Epithelial cell of proximal tubule (primary cell): ENCODE measurements around the gene DDX46. TPM values are rescaled to one million over a fixed set of nuclear protein-coding genes. Genes with fewer than 3 reads are reported as not detected.
"Not testable (repeated sequence)": the region's sequence is repeated elsewhere in the genome, so short reads cannot be mapped to it uniquely, and the experiment has no call there.

Experiments used
- DNase-seq: peaks from one replicate; pipeline ENCODE4 v3.0.0-alpha.2; 2011; ENCODE audit warnings: low read depth
- H3K4me3 ChIP-seq: 2 replicates; pipeline ENCODE4 v1.5.1; 2011; ENCODE audit warnings: low read depth, mild to moderate bottlenecking, low read length
- CTCF ChIP-seq: conservative IDR thresholded peaks from 2 replicates; pipeline ENCODE4 v1.5.1; 2012; ENCODE audit warnings: low read depth, mild to moderate bottlenecking, low read length
- total RNA-seq: library from RNA; depleted of rRNA; stranded (reverse); fragments of >200 nt; gene quantifications from 2 replicates; pipeline ENCODE4 v1.2.3, GENCODE V29; 2015

DDX46 gene
- total RNA-seq, 1 donor from 2014 or later: 30.4 TPM

DNA sequence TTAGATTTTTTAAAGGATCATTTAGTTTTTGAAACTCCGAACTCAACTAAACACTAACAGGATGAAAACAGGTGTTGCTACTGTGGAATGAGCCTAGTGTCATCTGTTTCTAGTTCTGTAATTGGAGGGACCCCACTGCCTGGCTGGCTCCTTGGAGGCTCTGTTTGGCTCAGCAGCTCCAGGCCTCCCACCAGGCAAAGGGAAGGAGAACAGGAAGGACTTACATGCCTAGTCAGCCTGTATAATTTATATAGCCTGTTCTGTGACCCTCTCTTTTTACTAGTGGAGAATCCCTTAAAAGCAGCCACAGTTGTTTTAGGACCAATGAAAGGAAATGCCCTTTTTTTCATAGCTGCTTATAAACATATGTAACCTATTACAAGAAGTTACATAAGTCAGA lies 66.1 kb downstream of the DDX46 start:
- TF ChIP-seq CTCF: no peak
- H3K4me3 ChIP-seq: no peak overlapping the region
- DNase-seq: no peak

DNA sequence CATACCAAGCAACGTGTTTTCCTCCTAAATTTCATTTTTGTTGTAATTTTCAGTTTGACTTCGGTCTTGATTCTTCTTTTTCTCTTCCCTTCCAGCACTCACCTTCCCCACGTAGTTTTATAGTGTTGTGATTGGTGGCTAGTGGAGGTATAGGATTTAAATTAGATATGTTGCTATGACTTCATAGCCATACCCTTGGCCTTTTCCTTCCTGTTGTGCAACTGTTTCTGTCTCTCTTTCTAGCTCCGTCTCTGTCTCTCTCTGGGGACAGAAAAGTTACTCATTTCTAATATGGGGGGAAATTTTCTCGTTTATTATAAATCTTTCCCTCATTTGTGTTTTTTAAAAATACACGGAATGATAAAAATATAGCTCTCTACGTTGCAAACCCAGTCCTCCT lies 66.6 kb downstream of the DDX46 start:
- no peak for DNase-seq
- H3K4me3 ChIP-seq: no peak overlapping the region
- TF ChIP-seq CTCF: no peak

DNA sequence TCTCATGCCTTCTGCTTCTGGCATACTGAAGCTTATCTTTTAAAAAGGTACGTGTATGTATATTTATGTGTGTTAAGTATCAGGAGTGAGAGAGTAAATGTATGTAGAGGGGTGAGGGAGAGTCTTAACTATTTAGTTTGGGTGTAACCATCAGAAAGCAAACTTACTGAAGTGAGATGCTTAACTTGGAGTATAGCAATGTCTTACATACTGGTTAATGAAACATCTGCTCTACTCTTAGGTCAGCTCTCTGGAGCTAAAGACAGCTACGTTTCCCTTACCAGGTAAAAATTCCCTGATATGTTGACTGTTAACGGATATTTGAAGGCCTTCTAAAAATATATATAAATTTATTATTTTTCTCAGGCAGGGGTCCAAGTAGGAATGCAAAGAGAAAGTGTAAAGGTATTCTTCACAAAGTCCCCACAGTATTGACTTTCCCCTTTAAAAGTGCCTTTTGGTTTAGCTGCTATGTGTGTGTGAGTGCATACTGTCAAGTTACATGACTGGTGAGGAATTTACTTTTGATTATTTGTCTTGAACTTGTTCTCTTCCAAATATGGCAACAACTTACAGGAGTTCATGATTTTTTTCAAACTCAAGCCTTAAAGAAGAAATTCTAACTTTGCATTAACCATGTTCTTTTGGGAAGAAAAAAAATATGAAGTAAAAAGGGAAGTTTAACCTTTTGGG lies 74.9 kb downstream of the DDX46 start:
- no peak overlapping the region for H3K4me3 ChIP-seq
- DNase-seq: no peak
- no peak for TF ChIP-seq CTCF

DNA sequence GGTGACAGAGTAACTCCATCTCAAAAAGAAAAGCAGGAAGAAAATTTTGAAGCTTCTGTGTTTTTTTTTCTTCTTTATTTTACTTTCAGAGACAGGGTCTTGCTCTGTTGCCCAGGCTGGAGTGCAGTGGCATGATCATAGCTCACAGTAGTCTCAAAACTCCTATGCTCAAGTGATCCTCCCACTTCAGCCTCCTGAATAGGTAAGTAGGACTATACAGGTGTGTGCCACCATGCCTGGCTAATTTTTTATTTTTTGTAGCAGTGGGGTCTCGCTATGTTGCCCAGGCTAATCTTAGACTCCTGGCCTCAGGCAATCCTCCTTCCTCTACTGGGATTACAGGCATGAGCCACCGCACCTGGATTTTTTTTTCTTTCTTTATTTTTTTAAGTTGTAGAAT lies 77.0 kb downstream of the DDX46 start:
- no peak overlapping the region for H3K4me3 ChIP-seq
- DNase-seq: no peak
- TF ChIP-seq CTCF: no peak

DNA sequence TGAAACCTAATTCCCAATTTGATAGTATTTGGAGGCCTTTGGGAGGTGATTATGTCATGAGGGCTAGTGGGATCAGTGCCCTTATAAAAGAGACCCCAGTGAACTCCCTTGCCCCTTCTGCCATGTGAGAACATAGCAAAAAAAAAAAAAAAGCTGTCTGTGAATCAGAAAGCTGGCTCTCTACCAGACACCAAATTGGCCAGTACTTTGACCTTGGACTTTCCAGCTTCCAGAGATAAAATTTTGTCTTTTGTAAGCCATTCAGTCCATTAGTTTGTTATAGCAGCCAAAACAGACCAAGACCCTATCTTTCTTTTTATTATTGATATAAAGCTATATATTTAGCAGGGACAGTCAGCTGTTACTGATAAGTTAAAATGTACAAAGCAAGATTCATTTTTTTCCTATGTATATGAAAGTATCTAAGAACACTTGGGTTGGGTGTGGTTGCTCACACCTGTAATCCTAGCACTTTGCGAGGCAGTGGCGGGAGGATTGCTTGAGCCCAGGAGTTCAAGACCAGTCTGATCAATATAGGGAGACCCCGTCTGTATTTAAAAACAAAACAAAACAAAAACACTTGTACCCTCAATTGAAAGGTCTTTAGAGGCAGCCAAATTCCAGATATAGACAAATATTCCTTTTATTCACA lies 79.1 kb downstream of the DDX46 start:
- TF ChIP-seq CTCF: no peak
- DNase-seq: no peak
- no peak overlapping the region for H3K4me3 ChIP-seq

GRCh38 chr5:134838361-134838760 lies 79.8 kb downstream of the DDX46 start:
- H3K4me3 ChIP-seq, DNase-seq: not testable (repeated sequence)

DNA sequence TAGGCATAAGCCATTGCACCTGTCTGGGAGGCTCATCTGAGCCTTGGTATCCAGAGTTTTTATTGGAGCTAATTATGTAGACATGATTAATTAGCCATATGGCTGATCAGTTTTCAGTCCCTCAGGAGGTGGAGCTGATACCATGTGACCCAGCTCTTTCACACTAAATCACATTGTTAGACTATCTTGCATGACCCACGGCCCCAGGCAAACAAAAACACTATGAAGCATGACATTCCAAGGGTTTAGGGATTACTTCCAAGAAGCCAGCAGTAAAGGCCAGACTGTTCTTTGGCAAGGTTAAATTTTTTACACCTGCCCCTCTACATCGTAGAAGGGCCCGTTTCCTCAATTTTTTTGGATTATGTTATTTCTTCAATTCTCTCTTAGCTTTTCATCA lies 82.2 kb downstream of the DDX46 start:
- H3K4me3 ChIP-seq: no peak overlapping the region
- DNase-seq: no peak
- TF ChIP-seq CTCF: no peak
